ENCODE data around the gene RANBP1. TPM values are rescaled to one million over a fixed set of nuclear protein-coding genes. Genes with fewer than 3 reads are reported as not detected.
"Not testable (repeated sequence)": the region's sequence is repeated elsewhere in the genome, so short reads cannot be mapped to it uniquely, and the experiment has no call there.

The RANBP1 gene
- total RNA-seq, 1 experiment from 2014 or later, result 509 TPM

DNA sequence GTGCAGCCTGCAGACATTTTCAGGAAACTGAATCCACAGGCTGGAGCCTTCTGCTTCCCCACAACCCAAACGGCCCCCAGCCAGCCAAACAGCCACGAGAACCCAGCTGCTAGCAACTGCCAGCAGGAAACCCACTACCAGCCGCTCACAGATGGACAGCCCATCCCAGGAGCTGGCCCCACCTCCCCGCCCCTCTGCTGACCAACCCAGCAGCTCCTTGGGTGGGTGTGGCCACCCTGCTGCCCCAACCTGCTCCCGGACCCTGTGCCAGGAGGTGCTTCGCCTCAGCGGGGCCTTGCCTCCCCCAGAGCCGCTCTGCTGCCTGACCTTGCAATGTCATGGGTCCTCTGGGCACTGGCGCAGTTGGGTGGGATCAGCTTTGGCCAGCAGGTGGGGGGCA, 43.2 kb downstream of the RANBP1 start:
- H3K4me3 ChIP-seq (ENCODE audit: low read depth, low read length, poor library complexity, severe bottlenecking), result no peak overlapping the region
- CTCF ChIA-PET, result no interaction called here
- no peak for DNase-seq (ENCODE audit: low spot score)
- intact Hi-C loops (cut with micrococcal nuclease; ENCODE audit: unreplicated experiment), result no loop called here
- no peaks in the 10 kb centered on the region for H3K9me3 ChIP-seq (ENCODE audit: low read depth, low read length, poor library complexity, severe bottlenecking)
- H3K27me3 ChIP-seq (replicated peaks; ENCODE audit: insufficient read depth, low read depth, low read length, poor library complexity), result no peaks in the 10 kb centered on the region
- no peaks in the 10 kb centered on the region for H3K36me3 ChIP-seq (ENCODE audit: insufficient read depth, low read length, poor library complexity, severe bottlenecking)
- TF ChIP-seq EZH2 (IDR thresholded peaks at IDR 0.05; ENCODE audit: borderline replicate concordance, low read depth, low read length, poor library complexity, severe bottlenecking), result no peak
- TF ChIP-seq, protein P1, sequence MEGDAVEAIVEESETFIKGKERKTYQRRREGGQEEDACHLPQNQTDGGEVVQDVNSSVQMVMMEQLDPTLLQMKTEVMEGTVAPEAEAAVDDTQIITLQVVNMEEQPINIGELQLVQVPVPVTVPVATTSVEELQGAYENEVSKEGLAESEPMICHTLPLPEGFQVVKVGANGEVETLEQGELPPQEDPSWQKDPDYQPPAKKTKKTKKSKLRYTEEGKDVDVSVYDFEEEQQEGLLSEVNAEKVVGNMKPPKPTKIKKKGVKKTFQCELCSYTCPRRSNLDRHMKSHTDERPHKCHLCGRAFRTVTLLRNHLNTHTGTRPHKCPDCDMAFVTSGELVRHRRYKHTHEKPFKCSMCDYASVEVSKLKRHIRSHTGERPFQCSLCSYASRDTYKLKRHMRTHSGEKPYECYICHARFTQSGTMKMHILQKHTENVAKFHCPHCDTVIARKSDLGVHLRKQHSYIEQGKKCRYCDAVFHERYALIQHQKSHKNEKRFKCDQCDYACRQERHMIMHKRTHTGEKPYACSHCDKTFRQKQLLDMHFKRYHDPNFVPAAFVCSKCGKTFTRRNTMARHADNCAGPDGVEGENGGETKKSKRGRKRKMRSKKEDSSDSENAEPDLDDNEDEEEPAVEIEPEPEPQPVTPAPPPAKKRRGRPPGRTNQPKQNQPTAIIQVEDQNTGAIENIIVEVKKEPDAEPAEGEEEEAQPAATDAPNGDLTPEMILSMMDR (conservative IDR thresholded peaks at IDR 0.05; ENCODE audit: low read depth, low read length), result no peak
- POLR2A ChIA-PET (ENCODE audit: low non-redundant PET), result no interaction called here
- no TSS peak for BruUV-seq (replicated peaks)
- no peak overlapping the region for H3K27ac ChIP-seq (ENCODE audit: low read depth, low read length, poor library complexity, severe bottlenecking)
- H3K4me1 ChIP-seq (ENCODE audit: insufficient read depth, low read length, poor library complexity, severe bottlenecking), result no peaks in the 10 kb centered on the region

DNA sequence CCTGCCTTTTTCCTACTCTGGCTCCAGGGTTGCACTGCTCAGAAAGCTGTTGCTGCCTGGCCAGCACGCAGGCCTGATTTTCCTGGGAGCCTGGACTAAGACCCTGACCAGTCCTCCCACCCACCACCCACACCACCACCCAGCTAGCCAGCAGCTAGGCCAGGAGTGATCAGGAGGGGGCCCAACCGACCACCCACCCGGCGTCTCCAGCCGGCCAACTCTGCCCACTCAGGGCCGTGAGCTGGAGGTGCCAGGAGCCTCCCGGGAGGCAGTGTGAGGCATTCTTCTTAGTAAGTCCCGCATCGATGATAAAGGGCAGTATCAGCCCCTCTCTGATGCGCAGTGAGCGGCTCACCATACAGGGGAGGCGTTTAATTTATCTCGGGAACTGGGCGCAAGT, 43.6 kb downstream of the RANBP1 start:
- H3K9me3 ChIP-seq (ENCODE audit: low read depth, low read length, poor library complexity, severe bottlenecking); H3K4me3 ChIP-seq (ENCODE audit: low read depth, low read length, poor library complexity, severe bottlenecking); H3K27me3 ChIP-seq (replicated peaks; ENCODE audit: insufficient read depth, low read depth, low read length, poor library complexity); POLR2A ChIA-PET (ENCODE audit: low non-redundant PET); H3K27ac ChIP-seq (ENCODE audit: low read depth, low read length, poor library complexity, severe bottlenecking); intact Hi-C loops (cut with micrococcal nuclease; ENCODE audit: unreplicated experiment); DNase-seq (ENCODE audit: low spot score); H3K4me1 ChIP-seq (ENCODE audit: insufficient read depth, low read length, poor library complexity, severe bottlenecking); CTCF ChIA-PET; BruUV-seq (replicated peaks); H3K36me3 ChIP-seq (ENCODE audit: insufficient read depth, low read length, poor library complexity, severe bottlenecking): not testable (repeated sequence)

DNA sequence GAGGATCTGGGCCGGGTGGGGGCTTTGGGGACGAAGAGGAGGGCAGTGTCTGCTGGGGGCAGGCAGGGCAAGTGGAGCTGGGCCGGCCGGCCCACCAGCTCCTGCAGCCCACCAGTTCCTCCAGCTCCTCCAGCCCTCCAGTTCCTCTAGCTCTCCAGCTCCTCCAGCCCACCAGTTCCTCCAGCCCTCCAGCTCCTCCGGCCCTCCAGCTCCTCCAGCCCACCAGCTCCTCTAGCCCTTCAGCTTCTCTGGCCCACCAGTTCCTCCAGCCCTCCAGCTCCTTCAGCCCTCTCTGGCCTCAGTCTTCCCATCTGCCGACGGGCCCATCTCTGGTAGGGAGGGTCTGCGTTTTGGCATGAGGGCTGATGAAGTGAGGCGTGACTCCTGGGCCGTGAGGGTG, 44.1 kb downstream of the RANBP1 start:
- Histone ChIP-seq H3K27ac (ENCODE audit: low read depth, low read length, poor library complexity, severe bottlenecking) (no peak overlapping the region), H3K36me3 (ENCODE audit: insufficient read depth, low read length, poor library complexity, severe bottlenecking) (no peaks in the 10 kb centered on the region), H3K27me3 (replicated peaks; ENCODE audit: insufficient read depth, low read depth, low read length, poor library complexity) (no peaks in the 10 kb centered on the region), H3K9me3 (ENCODE audit: low read depth, low read length, poor library complexity, severe bottlenecking) (no peaks in the 10 kb centered on the region), H3K4me1 (ENCODE audit: insufficient read depth, low read length, poor library complexity, severe bottlenecking) (no peaks in the 10 kb centered on the region), H3K4me3 (ENCODE audit: low read depth, low read length, poor library complexity, severe bottlenecking) (no peak overlapping the region)
- POLR2A ChIA-PET (ENCODE audit: low non-redundant PET), result no interaction called here
- no TSS peak for BruUV-seq (replicated peaks)
- TF ChIP-seq, protein P1 (conservative IDR thresholded peaks at IDR 0.05; ENCODE audit: low read depth, low read length), result no peak
- no peak for TF ChIP-seq EZH2 (IDR thresholded peaks at IDR 0.05; ENCODE audit: borderline replicate concordance, low read depth, low read length, poor library complexity, severe bottlenecking)
- CTCF ChIA-PET, result no interaction called here
- intact Hi-C loops (cut with micrococcal nuclease; ENCODE audit: unreplicated experiment), result no loop called here
- no peak for DNase-seq (ENCODE audit: low spot score)

DNA sequence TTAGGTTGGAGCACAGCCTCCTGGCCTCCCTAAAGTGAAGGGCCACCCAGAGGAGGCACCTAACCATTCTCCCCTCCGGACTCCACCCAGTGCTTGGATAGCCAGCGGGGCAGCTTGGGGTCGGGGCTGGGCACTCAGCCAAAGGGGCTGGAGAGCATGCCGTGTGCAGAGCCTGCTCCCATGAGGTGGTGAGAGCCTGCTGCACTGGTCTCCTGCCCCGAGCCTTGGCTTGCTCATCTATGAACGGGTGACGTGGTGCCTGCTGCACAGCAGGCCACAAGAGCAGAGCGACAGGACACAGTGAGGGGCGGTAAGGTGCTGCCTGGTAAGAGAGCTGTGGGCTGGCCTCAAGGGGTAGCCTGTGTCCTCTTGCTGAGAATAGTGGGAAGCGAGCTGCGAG, 49.0 kb downstream of the RANBP1 start:
- intact Hi-C loops (cut with micrococcal nuclease; ENCODE audit: unreplicated experiment), result no loop called here
- no peak overlapping the region for H3K27ac ChIP-seq (ENCODE audit: low read depth, low read length, poor library complexity, severe bottlenecking)
- H3K36me3 ChIP-seq (ENCODE audit: insufficient read depth, low read length, poor library complexity, severe bottlenecking), result no peaks in the 10 kb centered on the region
- H3K27me3 ChIP-seq (replicated peaks; ENCODE audit: insufficient read depth, low read depth, low read length, poor library complexity), result no peaks in the 10 kb centered on the region
- H3K4me1 ChIP-seq (ENCODE audit: insufficient read depth, low read length, poor library complexity, severe bottlenecking), result no peaks in the 10 kb centered on the region
- no peak for DNase-seq (ENCODE audit: low spot score)
- no TSS peak for BruUV-seq (replicated peaks)
- H3K9me3 ChIP-seq (ENCODE audit: low read depth, low read length, poor library complexity, severe bottlenecking), result no peaks in the 10 kb centered on the region
- POLR2A ChIA-PET (ENCODE audit: low non-redundant PET), result no interaction called here
- CTCF ChIA-PET, result no interaction called here
- H3K4me3 ChIP-seq (ENCODE audit: low read depth, low read length, poor library complexity, severe bottlenecking), result no peak overlapping the region
- TF ChIP-seq EZH2 (IDR thresholded peaks at IDR 0.05; ENCODE audit: borderline replicate concordance, low read depth, low read length, poor library complexity, severe bottlenecking), result no peak
- TF ChIP-seq, protein P1 (conservative IDR thresholded peaks at IDR 0.05; ENCODE audit: low read depth, low read length), result no peak

All from A673 (cell line).